Kidney glomerular epithelial cell (primary cell): ENCODE data around the gene RPP25.

ENCODE experiments used
- DNase-seq: peaks from one replicate; lab custom pipeline; 2025; lab: John Stamatoyannopoulos, UW

The RPP25 gene, protein sequence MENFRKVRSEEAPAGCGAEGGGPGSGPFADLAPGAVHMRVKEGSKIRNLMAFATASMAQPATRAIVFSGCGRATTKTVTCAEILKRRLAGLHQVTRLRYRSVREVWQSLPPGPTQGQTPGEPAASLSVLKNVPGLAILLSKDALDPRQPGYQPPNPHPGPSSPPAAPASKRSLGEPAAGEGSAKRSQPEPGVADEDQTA

DNA sequence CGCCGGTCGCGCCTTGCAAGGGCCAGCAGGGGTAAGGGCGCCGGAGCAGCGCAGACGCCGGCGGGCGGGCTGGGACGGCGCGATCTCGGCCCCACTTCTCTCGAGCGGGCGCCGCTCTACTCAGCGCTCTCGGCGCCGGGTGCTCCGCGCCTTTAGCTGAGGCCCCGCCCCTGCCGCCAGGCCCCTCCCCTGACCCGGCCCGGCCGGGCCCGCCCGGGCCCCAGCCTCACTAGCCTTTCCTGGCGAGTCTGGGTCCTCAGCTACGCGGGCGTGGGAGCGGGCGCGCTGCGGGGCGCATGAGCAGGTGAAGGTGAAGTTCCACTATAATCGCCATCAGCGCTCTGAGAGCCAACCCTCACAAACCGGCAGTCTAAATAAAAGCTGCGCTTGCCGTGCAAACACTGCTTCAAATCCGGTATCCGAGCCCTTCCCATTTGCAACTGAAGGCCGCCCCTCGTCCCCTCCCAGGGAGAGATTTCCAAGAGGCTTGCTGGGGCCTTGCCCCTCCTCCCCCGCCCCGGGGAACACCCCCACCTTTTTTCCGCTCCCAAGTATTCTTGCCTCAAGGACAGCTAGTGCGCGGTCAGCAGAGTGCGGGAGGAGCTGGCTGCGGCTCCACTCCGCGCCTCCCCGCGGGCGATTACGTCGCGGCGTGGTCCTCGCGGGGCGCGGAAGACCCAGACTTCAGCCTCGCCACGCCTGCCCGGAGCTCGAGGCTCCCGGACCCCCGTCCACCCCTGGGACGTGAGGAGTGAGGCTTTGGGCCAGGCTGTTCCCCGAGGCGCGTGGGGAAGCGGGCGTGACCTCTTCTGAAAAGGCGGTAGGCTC is at the start of gene RPP25:
RPP25 (minus strand) TSS at position 125 of the 828 bp plus-strand sequence. CDS start 189 bp downstream, outside the sequence.
- DNase-seq: peak; percentile 23

DNA sequence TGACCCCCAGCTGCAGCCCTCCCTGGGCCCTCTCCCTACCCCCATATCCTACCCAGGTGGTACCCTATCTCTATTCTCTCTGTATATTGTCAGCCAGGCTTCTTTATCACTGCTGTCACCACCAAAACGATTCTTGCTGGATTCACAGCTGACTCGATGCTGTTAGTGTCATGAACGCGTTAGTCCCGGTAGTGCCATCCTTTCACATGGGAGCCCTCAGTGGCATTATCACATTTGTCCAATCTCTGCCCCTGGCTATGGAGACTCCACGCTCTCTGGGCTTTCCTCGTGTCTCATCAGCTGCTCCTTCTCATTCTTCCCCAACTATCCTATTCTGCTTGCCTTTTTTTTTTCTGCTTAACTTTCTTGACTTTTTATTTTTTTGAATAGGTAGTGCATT is 45.8 kb upstream of the RPP25 start:
- no peak for DNase-seq

DNA sequence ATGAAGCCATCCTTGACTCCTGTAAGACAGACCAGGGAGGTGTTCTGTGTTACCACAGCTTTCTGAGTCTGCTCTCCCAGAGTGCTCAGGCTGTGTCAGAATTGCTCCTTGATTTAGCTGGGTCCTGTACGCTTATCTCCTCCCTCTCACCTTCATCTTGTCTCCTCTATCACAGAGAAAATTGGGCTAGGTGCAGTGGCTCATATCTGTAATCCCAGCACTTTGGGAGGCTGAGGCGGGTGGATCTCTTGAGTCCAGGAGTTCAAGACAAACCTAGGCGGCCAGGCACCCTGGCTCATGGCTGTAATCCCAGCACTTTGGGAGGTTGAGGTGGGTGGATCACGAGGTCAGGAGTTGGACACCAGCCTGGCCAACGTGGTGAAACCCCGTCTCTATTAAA is 44.7 kb upstream of the RPP25 start:
- DNase-seq: no peak

DNA sequence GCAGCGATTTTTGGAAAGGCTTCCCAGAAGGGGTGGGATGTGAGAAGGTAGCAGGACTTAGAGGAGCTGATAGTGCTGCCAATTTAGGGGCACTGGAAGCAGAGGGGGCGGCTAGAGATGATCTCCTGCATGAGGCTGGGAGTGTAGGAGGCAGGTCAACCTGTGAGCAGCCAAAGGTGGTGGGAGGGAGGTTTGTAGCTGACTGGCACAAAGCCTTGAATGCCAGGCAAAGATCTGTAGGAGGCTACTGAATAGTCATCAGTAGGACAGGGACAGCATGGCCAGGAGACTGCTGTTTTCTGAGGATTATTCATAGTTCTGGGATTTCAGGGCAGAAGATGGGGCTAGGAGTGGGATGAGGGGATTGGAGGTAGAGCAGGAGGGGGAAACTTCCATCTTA is 41.0 kb upstream of the RPP25 start:
- DNase-seq: no peak

DNA sequence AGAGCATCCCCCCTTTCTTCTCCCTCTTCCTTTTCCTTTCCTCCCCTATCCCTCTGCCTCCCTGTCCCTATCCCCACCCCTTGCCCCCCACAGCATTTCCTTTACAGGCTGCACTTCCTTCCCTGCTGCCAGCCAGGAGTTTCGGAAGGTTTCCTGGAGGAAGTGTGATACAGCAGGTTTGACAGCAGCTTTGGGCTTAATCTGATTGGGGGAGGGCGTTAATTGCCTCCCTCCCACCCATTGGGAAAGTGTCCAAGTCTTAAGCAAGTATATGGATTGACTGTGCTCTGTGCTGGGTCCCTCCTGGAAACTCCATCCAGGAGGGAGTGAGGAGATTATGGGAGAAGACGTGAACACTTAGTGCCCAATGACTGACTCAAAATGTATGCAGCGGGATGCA is 40.6 kb upstream of the RPP25 start:
- DNase-seq: no peak

DNA sequence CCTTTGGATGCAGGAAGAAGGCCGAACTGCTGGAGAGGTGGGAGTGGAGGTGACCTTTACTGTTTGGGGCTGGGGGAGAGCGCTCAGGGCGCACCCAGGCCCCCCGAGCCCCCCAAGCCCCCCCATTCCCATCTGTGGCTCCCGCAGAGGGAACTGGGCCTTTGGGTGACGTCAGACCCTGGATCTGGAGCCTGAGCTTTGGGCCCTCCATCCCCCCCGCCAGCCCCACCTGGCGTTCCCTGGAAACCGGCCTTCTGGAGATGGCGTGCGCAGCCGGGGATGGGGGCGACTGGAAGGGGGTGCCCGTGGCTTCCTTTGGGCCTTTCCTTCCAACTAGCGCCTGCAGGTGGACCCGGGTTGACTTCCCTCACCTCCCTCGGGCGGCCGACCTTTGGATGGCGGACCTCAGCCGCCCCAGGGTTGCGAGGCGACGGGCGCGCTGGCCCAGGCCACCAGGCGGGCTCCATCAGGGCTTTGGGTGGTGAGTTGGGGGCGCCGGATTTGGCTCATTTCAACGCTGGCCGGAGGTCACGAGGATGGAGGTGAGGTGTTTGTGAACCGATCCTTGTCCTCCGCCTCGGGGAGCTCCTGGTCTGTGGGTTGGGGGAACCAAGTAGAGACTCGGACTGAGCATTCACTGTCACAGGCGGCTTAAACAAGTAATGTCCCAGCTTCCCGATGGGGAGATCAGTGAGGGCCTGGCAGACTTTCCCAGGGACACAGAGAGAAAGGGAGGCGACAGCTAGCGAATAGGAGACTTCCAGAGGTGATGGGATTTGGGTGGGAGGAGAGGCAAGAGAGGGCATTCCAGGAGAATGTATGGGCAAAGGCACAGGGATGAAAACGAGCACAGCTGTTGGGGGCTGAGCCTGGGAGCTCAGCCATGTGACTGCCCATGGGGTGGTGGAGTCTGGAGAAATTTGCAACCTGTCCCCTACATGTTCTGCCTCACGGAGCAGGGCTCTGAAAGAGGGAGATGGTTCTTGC is 39.5 kb upstream of the RPP25 start:
- DNase-seq: no peak

DNA sequence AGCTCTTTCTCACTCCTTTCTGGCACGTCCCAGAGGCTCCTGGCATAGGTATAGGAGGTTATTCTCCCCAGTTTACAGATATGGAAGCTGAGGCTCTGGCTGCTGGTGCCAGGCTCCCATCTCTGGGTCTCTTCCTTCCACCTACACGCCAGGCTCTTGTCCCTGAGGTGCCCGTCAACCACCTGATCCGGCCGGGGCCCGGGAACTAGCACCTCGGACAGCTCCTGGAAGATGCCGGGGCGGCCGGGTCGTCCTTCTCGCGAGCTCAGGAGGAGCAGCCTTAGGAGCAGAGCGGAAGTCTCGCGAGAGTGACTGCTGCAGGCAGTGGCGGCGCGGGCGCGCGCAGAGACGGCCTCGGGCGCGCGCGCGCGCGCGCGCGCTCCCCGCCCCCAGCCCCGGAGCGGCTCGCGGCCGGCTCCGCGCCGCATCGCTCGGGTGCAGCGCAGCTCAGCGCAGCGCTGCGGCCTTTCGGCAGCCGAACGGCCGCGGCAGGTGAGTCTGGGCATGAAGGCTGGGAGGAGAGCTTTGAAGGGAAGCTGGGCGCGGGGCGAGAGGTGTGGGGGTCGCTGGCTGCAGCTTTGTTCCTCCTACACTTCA is 38.7 kb upstream of the RPP25 start, which contains the start of gene SCAMP5:
SCAMP5 (plus strand) TSS at position 382 of the 597 bp plus-strand sequence. CDS start 16,277 bp downstream, outside the sequence.
- peak; percentile 74 for DNase-seq

DNA sequence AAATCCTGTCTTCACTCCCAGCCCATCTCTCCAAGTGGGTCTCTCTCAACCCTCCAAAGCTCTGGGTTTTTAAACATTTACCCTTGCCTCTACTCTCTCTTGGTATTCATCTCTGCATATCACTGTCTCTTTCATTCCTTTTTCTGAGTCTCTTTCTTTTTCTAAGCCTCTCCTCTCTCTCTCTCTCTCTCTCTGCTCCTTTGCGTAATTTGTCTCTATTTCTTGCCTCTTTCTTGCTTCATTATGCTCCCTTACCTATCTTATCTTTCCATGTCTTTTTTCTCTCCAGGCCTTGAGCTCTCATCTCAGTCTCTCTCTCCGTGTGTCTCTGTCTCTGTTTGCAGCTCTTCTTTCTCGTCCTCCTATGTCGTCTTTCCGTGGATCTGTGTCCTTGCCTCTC is 38.1 kb upstream of the RPP25 start:
- no peak for DNase-seq

DNA sequence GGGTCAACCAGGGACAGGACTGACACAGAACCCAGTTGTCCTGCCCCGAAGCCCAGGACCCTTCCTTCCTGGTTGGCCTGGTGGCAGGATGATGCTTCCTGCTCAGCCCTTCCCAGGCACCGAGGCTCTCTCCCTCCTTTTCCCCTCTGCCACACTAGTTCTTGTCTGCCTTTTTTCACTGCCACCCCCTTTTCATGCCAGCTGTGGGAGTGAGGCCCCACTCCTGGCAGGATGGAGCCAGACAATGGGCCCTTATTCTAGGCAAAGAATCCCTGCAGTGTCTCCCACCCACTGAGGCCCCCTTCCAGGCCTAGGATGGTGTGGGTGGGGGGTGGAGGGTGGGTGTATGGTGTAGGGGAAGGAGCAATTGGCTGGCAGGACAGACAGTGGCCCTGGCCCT is 37.7 kb upstream of the RPP25 start:
- no peak for DNase-seq

DNA sequence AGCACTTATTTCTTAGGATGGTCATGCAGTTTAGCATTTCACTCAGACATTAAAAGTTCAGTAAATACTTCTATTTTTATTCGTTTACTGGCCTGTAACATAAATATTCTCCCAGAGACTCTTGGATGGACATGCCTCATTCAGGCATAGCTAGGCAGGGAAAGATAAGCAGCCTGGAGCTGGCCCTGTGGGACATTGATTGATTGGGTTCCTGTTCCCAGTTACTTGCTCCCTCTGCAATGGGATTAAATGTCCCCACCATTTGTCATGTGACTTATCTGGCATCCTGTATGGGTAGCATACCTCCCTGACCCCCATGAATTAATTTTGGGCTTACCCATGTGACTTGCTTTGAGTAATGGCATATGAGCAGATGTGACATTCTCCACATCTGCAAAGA is 36.0 kb upstream of the RPP25 start:
- DNase-seq: no peak

DNA sequence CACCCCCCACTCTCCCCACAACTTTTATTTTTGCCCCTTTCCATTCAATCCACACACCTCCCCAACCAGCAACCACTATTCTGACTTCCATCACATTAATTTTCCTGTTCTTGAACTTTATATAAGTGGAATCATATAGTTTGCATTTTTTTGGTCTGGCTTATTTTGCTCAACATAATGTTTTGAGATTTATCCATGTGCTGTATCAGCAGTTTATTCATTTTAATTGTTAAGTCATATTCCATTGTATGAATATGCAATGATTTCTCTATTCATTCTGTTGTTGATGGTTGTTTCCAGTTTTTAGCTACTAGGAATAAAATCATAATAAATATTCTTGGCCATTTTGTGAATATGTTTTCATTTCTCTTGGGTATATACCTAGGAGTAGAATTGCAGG is 33.0 kb upstream of the RPP25 start:
- no peak for DNase-seq

DNA sequence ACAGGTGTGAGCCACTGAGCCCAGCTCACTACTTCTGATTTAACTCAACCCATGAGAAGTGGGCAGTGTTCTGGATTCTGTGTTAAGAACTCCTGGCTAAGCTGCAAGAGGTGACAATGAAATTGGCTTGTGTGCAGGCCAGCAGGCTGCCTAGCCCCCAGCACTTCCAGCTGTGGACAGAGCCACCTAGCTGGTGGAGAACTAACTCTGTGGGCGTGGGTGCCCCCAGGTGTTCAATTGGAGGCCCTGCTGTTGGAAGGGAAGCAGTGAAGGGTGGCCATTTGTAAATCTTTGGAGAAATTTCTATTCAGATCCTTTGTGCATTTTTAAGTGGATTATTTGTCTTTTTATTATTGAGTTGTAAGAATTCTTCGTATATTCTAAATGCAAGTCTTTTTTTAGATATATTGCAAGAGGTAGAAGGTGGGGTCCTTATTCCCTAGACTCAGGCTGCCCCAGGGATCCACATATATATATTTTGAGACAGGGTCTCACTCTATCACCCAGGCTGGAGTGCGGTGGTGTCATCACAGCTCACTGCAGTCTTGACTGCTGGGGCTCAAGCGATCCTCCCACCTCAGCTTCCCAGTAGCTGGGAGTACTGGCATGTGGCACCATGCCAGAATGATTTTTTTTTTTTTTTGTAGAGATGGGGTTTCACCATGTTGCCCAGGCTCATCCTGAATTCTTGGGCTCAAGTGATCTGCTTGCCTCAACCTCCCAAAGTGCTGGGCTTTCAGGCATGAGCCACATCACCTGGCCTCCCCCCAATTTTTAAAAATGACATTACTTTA is 31.6 kb upstream of the RPP25 start:
- DNase-seq: peak; percentile 6

DNA sequence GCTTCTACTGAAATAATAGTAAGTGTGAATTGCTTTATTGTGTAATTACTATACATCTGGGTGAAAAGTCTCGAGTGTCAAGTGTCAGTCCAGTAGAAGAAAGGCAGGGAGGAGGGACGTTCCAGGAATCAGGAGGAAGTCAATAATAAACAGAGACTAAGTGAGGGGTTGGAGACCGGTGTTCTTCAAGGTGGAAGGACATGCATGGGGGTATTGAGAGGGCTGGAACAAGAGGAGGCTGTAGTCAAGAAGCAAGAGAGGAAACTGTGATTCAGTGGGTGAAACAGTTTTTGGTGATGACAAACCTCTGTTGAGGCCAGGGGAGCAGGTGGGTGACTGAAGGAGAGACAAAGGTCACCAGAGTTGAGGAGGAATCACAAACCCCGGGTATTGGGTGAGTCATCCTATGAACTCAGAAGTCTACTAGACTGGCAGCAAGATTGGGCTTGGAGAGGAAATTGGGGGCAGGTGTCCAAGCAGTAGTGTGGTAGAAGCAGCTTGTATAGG is 27.2 kb upstream of the RPP25 start:
- no peak for DNase-seq

DNA sequence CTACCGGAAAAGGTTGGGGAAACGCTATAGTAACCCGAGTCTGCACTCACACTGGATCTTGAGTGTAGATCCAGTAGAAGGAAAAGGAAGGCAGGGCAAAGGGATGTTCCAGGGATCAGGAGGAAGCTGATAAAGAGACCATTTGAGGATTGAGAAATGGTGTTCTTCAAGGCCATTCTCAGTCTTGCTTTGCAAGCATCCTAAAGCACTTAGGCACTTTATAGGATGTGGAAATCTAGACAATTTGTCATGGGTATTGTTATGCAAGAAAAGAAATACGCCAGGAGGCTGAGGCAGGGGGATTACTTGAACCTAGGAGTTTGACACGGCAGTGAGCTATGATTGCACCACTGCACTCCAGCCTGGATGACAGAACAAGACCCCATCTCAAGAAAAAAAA is 25.6 kb upstream of the RPP25 start:
- DNase-seq: no peak

DNA sequence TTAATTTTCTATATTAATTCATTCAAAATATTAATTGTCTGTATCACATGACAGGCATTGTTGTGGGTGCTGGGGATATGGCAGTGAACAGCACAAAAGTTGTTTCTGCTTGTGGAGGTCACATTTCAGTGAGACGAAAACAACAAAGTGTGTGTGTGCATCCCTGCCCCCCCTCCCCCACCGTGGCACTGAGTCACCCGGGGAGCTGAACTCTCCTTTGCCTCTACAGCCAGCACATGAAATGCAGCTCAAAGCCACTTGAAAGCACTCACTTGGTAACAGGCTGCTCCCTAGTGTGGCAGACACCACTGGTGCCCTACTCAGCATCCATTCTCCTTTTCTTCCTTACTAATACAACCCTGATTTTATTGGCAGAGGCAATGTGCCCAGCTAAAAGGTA is 21.9 kb upstream of the RPP25 start:
- peak; percentile 32 for DNase-seq

DNA sequence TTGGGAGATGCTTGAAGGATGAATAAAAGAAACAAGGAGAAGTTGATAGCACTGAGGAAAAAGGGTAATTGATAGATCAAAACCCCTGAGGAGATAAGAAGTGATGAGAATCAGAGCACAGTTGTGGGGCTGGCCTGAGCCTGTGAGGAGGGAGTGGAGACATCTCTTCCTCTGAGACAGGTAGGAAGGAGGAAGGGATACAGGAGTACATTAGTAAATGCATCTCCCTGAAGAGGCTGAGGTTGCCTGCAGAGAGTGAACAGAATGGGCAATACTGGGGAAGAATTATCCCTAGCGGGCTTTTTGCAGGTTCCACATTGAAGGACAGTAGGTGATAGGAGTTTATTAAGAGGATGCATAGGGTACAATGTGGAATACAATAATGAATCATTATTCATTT is 21.5 kb upstream of the RPP25 start:
- DNase-seq: no peak

DNA sequence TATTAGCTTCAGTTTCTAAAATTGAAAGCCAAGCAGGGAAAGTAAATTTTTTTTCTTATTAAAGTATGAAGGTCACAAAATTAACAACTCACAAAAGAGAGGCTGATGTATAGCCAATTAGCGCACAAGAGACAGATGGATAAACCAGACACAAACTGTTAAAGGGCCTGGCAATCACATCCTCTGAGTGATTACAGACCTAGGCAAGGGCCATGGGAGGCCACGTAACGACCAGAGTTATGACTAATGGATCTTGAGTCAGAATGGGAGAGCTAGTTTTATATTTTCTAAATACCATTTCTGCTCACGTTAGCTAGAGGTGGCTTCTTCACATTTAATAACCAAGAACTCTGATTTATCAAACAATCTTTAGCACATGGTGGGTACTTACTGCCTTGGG is 21.0 kb upstream of the RPP25 start:
- DNase-seq: no peak

DNA sequence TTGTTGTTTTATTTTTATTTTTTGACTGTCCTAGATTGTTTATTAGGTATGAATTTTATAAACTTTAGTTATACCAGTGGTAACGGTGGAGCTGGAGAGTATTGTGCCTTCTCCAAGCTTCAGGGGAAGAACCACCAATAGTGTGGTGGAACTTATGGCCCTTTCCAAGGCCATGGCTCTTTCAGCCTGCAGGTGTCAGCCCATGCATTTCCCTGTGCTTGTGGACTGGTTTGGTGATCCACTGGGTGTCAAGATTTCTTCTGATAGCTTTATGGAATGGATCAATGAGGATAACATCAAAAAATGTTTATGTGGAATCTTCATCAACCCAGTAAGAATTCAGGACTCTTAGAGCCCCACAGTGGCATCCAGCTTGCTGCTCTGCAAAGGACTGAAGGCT is 19.6 kb upstream of the RPP25 start:
- DNase-seq: no peak

DNA sequence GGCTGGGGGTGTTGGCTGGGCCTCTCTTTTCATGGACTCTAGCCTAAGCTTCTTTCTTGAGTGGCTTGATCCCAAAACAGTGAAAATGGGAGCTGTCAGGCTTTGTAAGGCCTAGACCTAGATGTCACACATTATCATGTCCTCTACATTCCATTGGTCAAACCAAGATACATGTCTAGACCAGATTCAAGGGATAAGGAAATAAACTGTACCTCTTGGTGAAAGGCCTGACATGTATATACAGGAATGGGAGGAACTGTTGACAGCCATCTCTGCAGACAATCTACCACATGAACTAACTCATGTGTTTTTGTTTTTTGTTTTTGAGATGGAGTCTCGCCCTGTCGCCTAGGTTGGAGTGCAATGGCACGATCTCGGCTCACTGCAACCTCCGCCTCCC is 11.1 kb upstream of the RPP25 start:
- no peak for DNase-seq

DNA sequence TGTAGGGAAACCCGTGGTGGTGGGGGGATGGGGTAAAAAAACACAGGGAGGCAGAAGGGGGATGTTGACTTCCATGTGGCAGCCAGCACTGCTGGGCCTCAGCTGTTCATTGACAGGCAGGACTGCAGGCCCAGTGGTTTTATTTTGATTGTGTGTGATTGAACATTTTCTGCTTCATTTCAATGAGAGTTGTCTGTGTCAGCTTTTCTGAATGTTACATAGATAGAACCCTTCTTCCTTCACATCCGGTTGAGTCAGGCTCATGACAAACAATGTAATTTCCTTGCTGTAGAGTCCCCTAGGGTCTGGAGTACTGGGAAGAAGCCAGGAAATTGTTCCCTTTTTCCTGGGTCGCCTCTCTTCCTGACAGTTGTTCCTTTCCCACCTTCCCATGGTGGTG is 8.2 kb upstream of the RPP25 start:
- peak; percentile 4 for DNase-seq

DNA sequence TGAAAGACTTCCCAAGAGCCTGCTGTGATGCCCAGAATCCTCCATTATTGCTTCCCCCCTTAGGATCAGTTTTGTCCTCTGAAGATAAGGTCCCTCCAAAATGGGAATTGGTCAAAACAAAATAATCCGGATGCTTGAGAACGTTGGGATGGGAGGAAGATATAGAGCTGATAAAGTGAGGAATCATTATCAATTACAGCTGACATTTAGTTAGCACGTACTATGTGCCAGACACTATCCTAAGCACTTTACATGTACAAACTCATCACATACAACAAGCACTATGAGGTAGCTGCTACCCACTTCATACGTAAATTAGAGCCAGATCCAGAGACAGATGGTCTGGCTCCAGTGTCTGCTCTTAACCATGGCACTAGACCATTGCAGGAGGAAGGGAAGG is 6.6 kb upstream of the RPP25 start:
- DNase-seq: no peak
